Activated naive CD4-positive, alpha-beta T cell treated with anti-CD3 and anti-CD28 coated beads for 36 hours (primary cell): ENCODE results near the gene ALDOA. TPM values are rescaled to one million over a fixed set of nuclear protein-coding genes. Genes with fewer than 3 reads are reported as not detected.

Experiments
- CTCF ChIA-PET: fragments of 350-600 bp; sonication (Branson Sonifier 250); formaldehyde crosslinking; loops from one replicate; lab custom pipeline; 2021; ENCODE audit warnings: antibody characterized with exemption; lab: Charles Lee
- DNase-seq: peaks from one replicate; pipeline ENCODE4 v3.0.0-alpha.2; 2020
- H3K27ac Mint-ChIP-seq: one replicate; pipeline ENCODE4 v1.8.0; 2021; ENCODE audit warnings: mild to moderate bottlenecking, mixed read lengths
- H3K27me3 Mint-ChIP-seq: one replicate; pipeline ENCODE4 v1.8.0; 2021; ENCODE audit warnings: low read depth, mixed read lengths
- H3K36me3 Mint-ChIP-seq: one replicate; pipeline ENCODE4 v1.8.0; 2021; ENCODE audit warnings: low read depth, mixed read lengths
- H3K4me1 Mint-ChIP-seq: one replicate; pipeline ENCODE4 v1.8.0; 2021; ENCODE audit warnings: low read depth, mixed read lengths
- H3K4me3 Mint-ChIP-seq: one replicate; pipeline ENCODE4 v1.8.0; 2021; ENCODE audit warnings: mild to moderate bottlenecking, moderate library complexity, mixed read lengths
- H3K9me3 Mint-ChIP-seq: one replicate; pipeline ENCODE4 v1.8.0; 2021; ENCODE audit warnings: mixed read lengths
- intact Hi-C: fragments of 100-400 bp; cut with micrococcal nuclease; formaldehyde crosslinking; loops from one replicate; pipeline ENCODE4 v1.15.1; 2023
- total RNA-seq, 2 experiments: library from RNA; stranded (reverse); gene quantifications; one replicate each; pipeline ENCODE4 v1.2.3, GENCODE V29; 2021

The ALDOA gene
- total RNA-seq, 2 experiments from 2014 or later, result 1,750 to 1,795 TPM

GRCh38 chr16:30046588-30046987 is 19.0 kb upstream of the ALDOA start:
- DNase-seq, result no peak
- Mint-ChIP-seq H3K9me3 (no peaks in the 10 kb centered on the region), H3K27me3 (no peaks in the 10 kb centered on the region), H3K36me3 (no peaks in the 10 kb centered on the region), H3K4me1 (peaks cover 2% of the 10 kb centered on the region), H3K27ac (no peak overlapping the region), H3K4me3 (no peak overlapping the region)
- CTCF ChIA-PET, result interaction anchor here (2.4 kb wide), 1 partner anchor 14 kb away, joined by 6 read pairs; no protein-coding TSS in a partner anchor
- intact Hi-C loops, result no loop called here

GRCh38 chr16:30049871-30050270 is 15.7 kb upstream of the ALDOA start:
- intact Hi-C loops, result no loop called here
- no peaks in the 10 kb centered on the region for H3K9me3 Mint-ChIP-seq
- H3K36me3 Mint-ChIP-seq, result no peaks in the 10 kb centered on the region
- H3K4me3 Mint-ChIP-seq, result no peak overlapping the region
- H3K27me3 Mint-ChIP-seq, result no peaks in the 10 kb centered on the region
- CTCF ChIA-PET, result interaction anchor here (0.7 to 1.8 kb wide), 3 partner anchors 18 to 271 kb away, joined by 3 to 9 read pairs (median 3); partner anchors contain the start of gene TLCD3B
- peaks cover 15% of the 10 kb centered on the region for H3K4me1 Mint-ChIP-seq
- H3K27ac Mint-ChIP-seq, result no peak overlapping the region
- no peak for DNase-seq

- no peak for DNase-seq
- Mint-ChIP-seq H3K27me3 (no peaks in the 10 kb centered on the region), H3K4me3 (peak overlapping the region; percentile 87), H3K36me3 (no peaks in the 10 kb centered on the region), H3K27ac (no peak overlapping the region), H3K9me3 (no peaks in the 10 kb centered on the region), H3K4me1 (peaks cover 20% of the 10 kb centered on the region)
- intact Hi-C loops, result no loop called here
- CTCF ChIA-PET, result interaction anchor here (0.6 to 1.2 kb wide), 3 partner anchors 11 to 135 kb away, joined by 3 to 7 read pairs (median 6); no protein-coding TSS in a partner anchor
Measured at GRCh38 chr16:30051518-30051917, 14.0 kb upstream of the ALDOA start.

GRCh38 chr16:30052671-30053372 is 12.7 kb upstream of the ALDOA start:
- CTCF ChIA-PET, result interaction anchor here (1.0 kb wide), 2 partner anchors 8 to 20 kb away, joined by 3 to 5 read pairs; no protein-coding TSS in a partner anchor
- peaks cover 20% of the 10 kb centered on the region for H3K4me1 Mint-ChIP-seq
- peak; percentile 95 for DNase-seq
- H3K36me3 Mint-ChIP-seq, result no peaks in the 10 kb centered on the region
- intact Hi-C loops, result loop anchor here (1.0 to 2.0 kb wide), 3 partner anchors 11 to 70 kb away; partner anchors contain the start of gene MAPK3
- no peaks in the 10 kb centered on the region for H3K9me3 Mint-ChIP-seq
- H3K27ac Mint-ChIP-seq, result peak overlapping the region; percentile 48
- H3K4me3 Mint-ChIP-seq, result peak overlapping the region; percentile 87
- H3K27me3 Mint-ChIP-seq, result no peaks in the 10 kb centered on the region

- Mint-ChIP-seq H3K4me3 (peak overlapping the region; percentile 87), H3K9me3 (no peaks in the 10 kb centered on the region), H3K36me3 (no peaks in the 10 kb centered on the region), H3K27me3 (no peaks in the 10 kb centered on the region), H3K27ac (no peak overlapping the region), H3K4me1 (peaks cover 20% of the 10 kb centered on the region)
- no peak for DNase-seq
- CTCF ChIA-PET, result interaction anchor here (0.7 to 1.0 kb wide), 2 partner anchors 21 to 26 kb away, joined by 3 read pairs; no protein-coding TSS in a partner anchor
- intact Hi-C loops, result loop anchor here (1.0 to 2.0 kb wide), 3 partner anchors 11 to 69 kb away; partner anchors contain the start of gene MAPK3
Measured at GRCh38 chr16:30053376-30054015, 12.1 kb upstream of the ALDOA start.

- Mint-ChIP-seq H3K27me3 (no peaks in the 10 kb centered on the region), H3K36me3 (no peaks in the 10 kb centered on the region), H3K27ac (no peak overlapping the region), H3K4me1 (peaks cover 20% of the 10 kb centered on the region), H3K4me3 (peak overlapping the region; percentile 48), H3K9me3 (no peaks in the 10 kb centered on the region)
- DNase-seq, result no peak
- CTCF ChIA-PET, result interaction anchor here (0.6 to 1.8 kb wide), 15 partner anchors 9 to 387 kb away, joined by 3 to 15 read pairs (median 3); partner anchors contain the start of genes GDPD3 and TBX6
- intact Hi-C loops, result no loop called here
Measured at GRCh38 chr16:30054451-30054850, 11.1 kb upstream of the ALDOA start.

GRCh38 chr16:30054959-30055553 is 10.5 kb upstream of the ALDOA start:
- Mint-ChIP-seq H3K4me3 (peak overlapping the region; percentile 48), H3K36me3 (no peaks in the 10 kb centered on the region), H3K9me3 (no peaks in the 10 kb centered on the region), H3K4me1 (peaks cover 20% of the 10 kb centered on the region), H3K27ac (peak overlapping the region; percentile 15), H3K27me3 (no peaks in the 10 kb centered on the region)
- intact Hi-C loops, result no loop called here
- DNase-seq, result peak; percentile 67
- CTCF ChIA-PET, result interaction anchor here (0.6 to 1.8 kb wide), 20 partner anchors 8 to 388 kb away, joined by 3 to 15 read pairs (median 4); partner anchors contain the start of genes GDPD3 and TBX6

GRCh38 chr16:30060346-30060745 is 5.2 kb upstream of the ALDOA start:
- H3K4me1 Mint-ChIP-seq, result peaks cover 3% of the 10 kb centered on the region
- CTCF ChIA-PET, result no interaction called here
- no peak overlapping the region for H3K27ac Mint-ChIP-seq
- H3K4me3 Mint-ChIP-seq, result no peak overlapping the region
- intact Hi-C loops, result no loop called here
- H3K36me3 Mint-ChIP-seq, result peaks cover 7% of the 10 kb centered on the region
- H3K9me3 Mint-ChIP-seq, result no peaks in the 10 kb centered on the region
- DNase-seq, result no peak
- no peaks in the 10 kb centered on the region for H3K27me3 Mint-ChIP-seq

GRCh38 chr16:30060836-30061554 is 4.6 kb upstream of the ALDOA start:
- Mint-ChIP-seq H3K4me1 (peaks cover 3% of the 10 kb centered on the region), H3K36me3 (peaks cover 12% of the 10 kb centered on the region), H3K27me3 (no peaks in the 10 kb centered on the region), H3K4me3 (no peak overlapping the region), H3K9me3 (no peaks in the 10 kb centered on the region), H3K27ac (no peak overlapping the region)
- no peak for DNase-seq
- CTCF ChIA-PET, result interaction anchor here (0.7 to 0.9 kb wide), 3 partner anchors 9 to 87 kb away, joined by 3 to 5 read pairs (median 3); partner anchors contain the start of gene TAOK2
- intact Hi-C loops, result no loop called here

- peak overlapping the region; percentile 98 for H3K27ac Mint-ChIP-seq
- CTCF ChIA-PET, result interaction anchor here (0.6 to 1.6 kb wide), 5 partner anchors 8 to 548 kb away, joined by 3 to 10 read pairs (median 4); no protein-coding TSS in a partner anchor
- H3K27me3 Mint-ChIP-seq, result no peaks in the 10 kb centered on the region
- H3K36me3 Mint-ChIP-seq, result peaks cover 32% of the 10 kb centered on the region
- peak overlapping the region; percentile 95 for H3K4me3 Mint-ChIP-seq
- H3K9me3 Mint-ChIP-seq, result no peaks in the 10 kb centered on the region
- H3K4me1 Mint-ChIP-seq, result peaks cover 16% of the 10 kb centered on the region
- intact Hi-C loops, result no loop called here
- DNase-seq, result no peak
Measured at GRCh38 chr16:30063278-30063892, 2.2 kb upstream of the ALDOA start.
